ENCODE results near the gene ADGRG6.
"Not testable (repeated sequence)": the region's sequence is repeated elsewhere in the genome, so short reads cannot be mapped to it uniquely, and the experiment has no call there.

Gene ADGRG6

DNA sequence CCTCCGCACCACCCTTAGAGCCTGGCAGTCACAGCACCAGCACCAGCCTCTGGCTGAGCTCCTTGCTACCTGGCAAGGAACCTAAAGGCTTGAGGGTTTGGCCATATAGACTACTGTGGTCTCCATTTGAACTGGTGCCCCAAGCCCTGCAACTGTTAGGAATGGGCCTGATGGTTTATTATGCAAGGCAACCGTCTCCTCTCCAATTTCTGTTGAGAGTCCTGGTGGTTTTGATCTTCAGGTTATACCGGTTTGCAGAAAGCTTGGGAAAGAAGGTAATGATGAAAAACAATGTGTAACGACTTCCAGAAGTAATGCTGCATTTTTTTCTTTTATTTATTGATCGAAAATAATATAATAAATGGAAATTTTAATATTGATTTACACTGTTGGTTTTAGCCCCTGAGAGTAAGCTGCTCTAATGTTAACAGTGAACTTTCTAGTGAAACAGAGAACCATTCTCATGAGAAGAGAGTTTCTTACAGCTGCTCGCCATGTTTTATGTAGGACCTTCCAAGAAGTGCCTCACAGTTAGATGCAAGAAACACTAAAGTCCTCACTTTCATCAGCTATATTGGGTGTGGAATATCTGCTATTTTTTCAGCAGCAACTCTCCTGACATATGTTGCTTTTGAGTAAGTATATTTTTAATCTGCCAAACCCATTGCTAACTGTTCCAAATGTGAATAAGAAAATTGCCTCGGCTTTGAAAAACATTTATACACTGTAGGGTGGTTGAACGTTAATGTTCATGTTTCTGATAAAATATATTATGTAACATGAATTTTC, 112.8 kb downstream of the ADGRG6 start:
- no peak for DNase-seq

- peak; percentile 22 for DNase-seq
Measured at GRCh38 chr6:142416179-142416578, 114.4 kb downstream of the ADGRG6 start.

- no peak for DNase-seq
Measured at GRCh38 chr6:142416686-142417085, 114.9 kb downstream of the ADGRG6 start.

GRCh38 chr6:142417331-142417750, 115.5 kb downstream of the ADGRG6 start:
- DNase-seq, result no peak

DNA sequence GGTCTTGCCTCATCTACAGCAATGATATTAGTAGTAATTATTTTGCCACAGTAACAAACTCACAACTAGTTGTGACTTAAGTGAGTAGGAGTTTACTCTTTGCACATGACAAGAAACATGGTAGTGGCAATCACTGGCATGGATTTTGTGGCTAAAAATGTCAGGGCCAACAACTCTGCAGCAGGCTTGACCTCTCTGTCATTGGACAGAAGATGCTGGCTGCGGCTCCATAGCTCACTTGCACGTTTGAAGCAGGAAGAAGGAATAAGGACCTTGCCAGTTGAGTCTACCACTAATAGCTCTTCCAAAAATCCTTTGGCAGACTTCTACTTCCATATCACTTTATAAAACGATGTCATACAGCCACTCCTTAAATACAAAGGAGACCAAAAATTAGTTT, 117.3 kb downstream of the ADGRG6 start:
- no peak for DNase-seq

- DNase-seq, result no peak
Measured at GRCh38 chr6:142420802-142421201, 119.0 kb downstream of the ADGRG6 start.

DNA sequence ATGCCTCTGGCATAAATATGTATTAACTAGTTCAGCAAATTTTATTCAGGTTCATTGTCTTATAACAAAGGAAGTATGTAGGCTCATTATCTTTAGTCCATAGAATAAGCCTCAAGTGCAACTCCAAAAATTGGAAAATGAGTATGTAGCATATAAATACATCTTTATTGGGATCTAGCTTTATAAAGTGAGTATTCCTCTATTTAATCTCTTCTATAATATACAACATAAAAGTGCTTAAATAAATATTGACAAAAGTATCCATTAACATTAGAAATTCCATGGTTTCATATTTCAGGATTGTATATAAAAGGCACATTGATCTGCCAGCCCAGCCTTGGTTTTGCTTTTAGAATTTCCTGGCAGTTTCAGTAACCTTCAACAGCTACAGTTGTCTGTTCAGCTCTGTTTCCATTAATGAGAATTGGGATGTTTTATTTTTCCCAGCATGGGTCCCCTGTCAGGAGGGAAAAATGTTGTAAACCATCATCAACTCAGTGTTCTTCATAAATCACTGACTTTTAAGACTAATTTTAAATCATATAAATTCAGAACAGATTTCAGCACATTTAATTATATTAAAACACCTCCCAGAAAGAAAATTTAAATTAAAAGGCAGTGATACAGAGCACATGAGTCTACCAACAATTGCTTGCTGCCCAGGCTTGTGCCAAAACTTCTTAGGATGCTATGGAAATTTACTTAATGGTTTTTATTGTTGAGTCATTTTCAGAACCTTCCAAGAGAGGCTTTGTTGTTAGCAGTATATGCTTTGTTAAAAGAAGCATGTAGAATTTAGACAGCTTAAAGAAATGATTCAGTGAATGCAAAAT, 119.7 kb downstream of the ADGRG6 start:
- DNase-seq, result no peak

DNA sequence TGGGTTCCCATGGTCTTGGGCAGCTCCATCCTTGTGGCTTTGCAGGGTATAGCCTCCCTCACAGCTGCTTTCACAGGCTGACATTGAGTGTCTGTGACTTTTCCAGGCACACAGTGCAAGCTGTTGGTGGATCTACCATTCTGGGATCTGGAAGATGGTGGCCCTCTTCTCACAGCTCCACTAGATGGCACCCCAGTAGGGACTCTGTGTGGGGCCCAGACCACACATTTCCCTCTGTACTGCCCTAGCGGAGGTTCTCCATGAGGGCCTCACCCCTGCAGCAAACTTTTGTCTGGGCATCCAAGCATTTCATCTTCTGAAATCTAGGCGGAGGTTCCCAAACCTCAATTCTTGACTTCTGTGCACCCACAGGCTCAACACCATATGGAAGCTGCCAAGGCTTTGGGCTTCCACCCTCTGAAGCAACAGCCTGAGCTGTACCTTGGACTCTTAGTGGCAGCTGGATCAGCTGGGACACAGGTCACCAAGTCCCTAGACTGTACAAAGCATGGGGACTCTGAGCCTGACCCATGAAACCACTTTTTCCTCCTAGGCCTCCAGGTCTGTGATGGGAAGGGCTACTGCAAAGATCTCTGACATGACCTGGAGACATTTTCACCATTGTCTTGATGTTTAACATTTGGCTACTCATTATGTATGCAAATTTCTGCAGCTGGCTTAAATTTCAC, 124.8 kb downstream of the ADGRG6 start:
- not testable (repeated sequence) for DNase-seq

GRCh38 chr6:142428468-142428867, 126.7 kb downstream of the ADGRG6 start:
- not testable (repeated sequence) for DNase-seq

- no peak for DNase-seq
Measured at GRCh38 chr6:142429195-142429594, 127.4 kb downstream of the ADGRG6 start.

GRCh38 chr6:142433419-142433818, 131.6 kb downstream of the ADGRG6 start:
- no peak for DNase-seq

DNA sequence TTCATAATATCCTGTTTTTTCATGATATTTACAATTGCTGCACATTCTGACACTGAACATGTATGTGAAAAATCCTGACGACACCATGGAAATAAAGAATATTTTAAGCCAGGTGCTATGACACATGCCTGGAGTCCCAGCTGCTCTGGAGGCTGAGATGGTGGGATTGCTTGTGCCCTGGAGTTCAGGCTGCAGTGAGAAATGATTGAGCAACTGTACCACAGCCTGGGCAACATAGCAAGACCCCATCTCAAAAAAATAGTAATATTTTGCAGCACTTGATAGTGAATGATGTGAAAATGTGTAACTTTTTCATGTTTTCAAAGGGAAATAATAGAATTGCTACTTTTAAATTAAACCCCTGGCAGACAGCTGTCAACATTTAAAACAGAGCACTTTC, 137.1 kb downstream of the ADGRG6 start:
- no peak for DNase-seq

- no peak for DNase-seq
Measured at GRCh38 chr6:142440600-142441293, 138.9 kb downstream of the ADGRG6 start.

DNA sequence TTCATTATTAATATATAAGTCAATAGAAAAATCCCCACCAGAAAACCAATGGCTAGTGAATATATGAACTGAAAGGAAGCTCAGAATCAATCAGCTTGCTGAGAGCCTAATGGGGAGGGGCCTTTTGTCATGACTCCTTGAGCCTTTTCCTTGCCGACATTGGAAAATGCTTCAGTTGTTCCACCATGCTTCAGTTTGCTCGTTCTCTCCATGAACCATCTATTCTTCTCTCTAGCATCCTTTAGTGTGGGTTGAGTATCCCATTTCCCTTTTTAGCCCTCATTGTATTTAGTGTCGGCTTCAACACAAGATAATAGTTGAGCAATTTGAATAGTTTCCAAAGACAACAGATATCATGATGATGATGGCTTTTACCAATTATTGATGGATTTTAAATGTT, 139.9 kb downstream of the ADGRG6 start:
- DNase-seq, result no peak

DNA sequence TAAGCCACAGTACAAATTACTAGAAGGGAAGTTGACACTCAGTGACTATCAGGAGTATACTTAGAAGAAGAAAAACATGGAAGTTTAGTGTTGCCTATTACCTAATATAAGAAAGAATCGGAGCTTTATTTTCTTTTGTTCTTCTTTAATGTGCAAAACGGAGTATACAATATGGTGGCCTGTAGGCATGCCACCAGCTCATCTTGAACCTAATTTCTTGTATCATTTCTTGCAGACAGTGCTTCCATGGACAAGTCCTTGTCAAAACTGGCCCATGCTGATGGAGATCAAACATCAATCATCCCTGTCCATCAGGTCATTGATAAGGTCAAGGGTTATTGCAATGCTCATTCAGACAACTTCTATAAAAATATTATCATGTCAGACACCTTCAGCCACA, 141.3 kb downstream of the ADGRG6 start:
- no peak for DNase-seq

- no peak for DNase-seq
Measured at GRCh38 chr6:142443532-142443931, 141.7 kb downstream of the ADGRG6 start.

- no peak for DNase-seq
Measured at GRCh38 chr6:142444376-142444775, 142.6 kb downstream of the ADGRG6 start.

DNA sequence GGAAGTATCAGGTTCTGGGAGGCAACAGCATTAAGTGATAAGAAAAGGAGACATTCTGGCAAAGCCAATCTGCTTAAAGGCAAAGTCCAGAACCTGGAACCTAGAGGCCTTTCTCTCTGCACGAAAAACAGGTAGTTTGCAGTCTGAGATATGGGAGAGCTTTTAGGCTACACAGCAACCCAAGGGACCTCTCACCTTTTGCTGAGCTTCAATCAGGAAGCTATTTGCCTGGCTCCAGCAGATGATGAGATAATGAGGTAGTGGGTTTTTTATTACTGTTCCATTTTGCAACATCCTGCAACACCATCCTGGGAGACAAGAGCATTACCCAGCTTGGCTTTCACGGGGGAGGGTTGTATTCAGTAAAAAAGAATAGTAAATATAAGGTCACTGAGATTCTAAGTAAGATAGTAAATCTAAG, 143.1 kb downstream of the ADGRG6 start:
- DNase-seq, result no peak

- DNase-seq, result no peak
Measured at GRCh38 chr6:142446168-142446567, 144.4 kb downstream of the ADGRG6 start.

DNA sequence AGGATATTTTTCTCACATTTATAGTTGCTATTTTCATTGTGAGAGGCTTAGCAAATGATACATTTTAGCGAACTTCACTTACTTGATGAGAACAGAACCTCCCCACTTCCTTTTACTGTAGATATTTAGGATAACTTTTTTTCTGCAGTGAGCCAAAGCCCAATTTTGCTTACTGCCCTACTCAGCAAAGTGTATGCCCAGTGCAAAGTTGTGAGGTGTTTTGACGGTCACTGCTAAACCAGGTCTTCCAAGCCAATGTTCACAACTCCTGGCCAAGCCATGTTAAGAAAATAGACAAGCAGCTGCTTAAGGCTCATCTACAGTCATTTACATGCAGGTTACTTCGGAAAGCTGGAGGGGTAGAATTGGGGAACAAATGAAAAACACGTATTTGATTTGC, 144.8 kb downstream of the ADGRG6 start:
- DNase-seq, result no peak

- no peak for DNase-seq
Measured at GRCh38 chr6:142448091-142448729, 146.4 kb downstream of the ADGRG6 start.

DNA sequence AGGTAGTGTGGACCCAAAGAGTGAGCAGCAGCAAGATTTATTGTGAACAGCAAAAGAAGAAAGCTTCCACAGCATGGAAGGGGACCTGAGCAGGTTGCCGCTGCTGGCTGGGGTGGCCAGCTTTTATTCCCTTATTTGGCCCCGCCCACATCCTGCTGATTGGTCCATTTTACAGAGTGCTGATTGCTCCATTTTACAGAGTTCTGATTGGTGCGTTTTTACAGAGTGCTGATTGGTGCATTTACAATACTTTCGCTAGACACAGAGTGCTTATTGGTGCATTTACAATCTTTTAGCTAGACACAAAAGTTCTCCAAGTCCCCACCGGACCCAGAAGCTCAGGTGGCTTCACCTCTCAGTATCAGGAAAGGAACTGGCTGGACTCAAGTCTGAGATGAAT, 149.0 kb downstream of the ADGRG6 start:
- not testable (repeated sequence) for DNase-seq

All from eye (tissue), 1 donor.